Measurements from ENCODE around the gene AK6. TPM values are rescaled to one million over a fixed set of nuclear protein-coding genes. Genes with fewer than 3 reads are reported as not detected.

The AK6 gene
- total RNA-seq, 8 experiments from 2014 or later: 21.8 to 54.7 (median 33.9) TPM

DNA sequence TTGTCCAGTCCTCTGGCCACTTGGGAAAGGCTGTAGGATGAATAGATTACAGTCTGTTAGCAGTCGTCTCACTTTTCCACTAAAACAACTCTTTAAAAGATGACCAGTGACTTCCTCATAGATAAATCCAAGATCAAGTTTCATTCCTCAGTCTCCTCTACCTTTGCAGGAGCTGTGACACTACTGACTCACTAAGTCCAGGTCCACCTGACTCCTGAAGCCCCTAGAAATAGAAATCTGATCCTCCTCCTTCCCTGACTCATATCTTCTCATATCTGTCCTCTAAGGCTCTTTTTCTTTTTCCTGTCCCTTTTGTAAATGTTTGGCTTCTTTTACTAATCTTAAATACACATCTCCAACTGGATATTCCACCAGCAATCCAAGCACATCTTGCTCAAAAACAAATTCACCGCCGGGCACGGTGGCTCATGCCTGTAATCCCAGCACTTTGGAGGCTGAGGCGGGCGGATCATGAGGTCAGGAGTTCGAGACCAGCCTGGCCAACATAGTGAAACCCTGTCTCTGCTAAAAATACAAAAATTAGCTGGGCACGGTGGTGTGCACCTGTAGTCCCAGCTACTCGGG lies 39.3 kb downstream of the AK6 start:
- ATAC-seq (replicated peaks in 6 of 8): no peak
- Histone ChIP-seq H3K4me3 (no peak overlapping the region), H3K4me1 (replicated peaks in 1 of 2) (peaks cover 4% of the 10 kb centered on the region in 2 donors), H3K27ac (no peak overlapping the region)
- 43 to 100% (median 90%) methylated on average over 2 to 9 of the region's 9 CpGs; no CpG with 5 or more reads in 2 of the 10 experiments for WGBS, 10 experiments
- in situ Hi-C loops (cut with MboI; ENCODE audit: low pct_unique_long_range_greater_than_20kb in 2 of 9, low sequenced_read_pairs in 9 of 9, unreplicated experiment in 9 of 9): no loop called here

DNA sequence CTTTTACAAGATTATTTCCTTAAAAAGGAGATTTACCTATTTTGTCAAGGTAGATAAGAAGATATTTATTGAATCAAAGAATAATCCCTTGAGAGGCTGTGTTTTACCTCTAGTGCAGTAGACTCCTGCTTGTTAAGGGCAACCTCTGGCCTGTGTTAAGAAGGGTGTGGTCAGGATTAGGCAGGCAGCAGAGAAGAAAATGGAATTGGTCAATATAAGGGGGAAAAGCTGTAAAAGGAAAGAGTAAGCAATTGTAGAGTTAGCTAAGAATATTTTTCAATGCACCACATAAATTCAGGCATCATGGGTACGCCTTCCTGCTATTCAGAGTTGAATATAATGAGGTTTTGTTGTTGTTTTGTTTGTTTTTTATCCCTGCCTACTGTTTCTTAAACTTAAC lies 43.0 kb downstream of the AK6 start:
- WGBS, 10 experiments: 63 to 100% (median 100%) methylated on average over 1 of the region's 1 CpG; no CpG with 5 or more reads in 3 of the 10 experiments
- peak in 2 of 8 experiments; percentile 21 to 41 for ATAC-seq (replicated peaks in 6 of 8)
- Histone ChIP-seq H3K4me1 (replicated peaks in 1 of 2) (no peaks in the 10 kb centered on the region), H3K27ac (no peak overlapping the region), H3K4me3 (no peak overlapping the region)
- in situ Hi-C loops (cut with MboI; ENCODE audit: low pct_unique_long_range_greater_than_20kb in 2 of 9, low sequenced_read_pairs in 9 of 9, unreplicated experiment in 9 of 9): no loop called here

DNA sequence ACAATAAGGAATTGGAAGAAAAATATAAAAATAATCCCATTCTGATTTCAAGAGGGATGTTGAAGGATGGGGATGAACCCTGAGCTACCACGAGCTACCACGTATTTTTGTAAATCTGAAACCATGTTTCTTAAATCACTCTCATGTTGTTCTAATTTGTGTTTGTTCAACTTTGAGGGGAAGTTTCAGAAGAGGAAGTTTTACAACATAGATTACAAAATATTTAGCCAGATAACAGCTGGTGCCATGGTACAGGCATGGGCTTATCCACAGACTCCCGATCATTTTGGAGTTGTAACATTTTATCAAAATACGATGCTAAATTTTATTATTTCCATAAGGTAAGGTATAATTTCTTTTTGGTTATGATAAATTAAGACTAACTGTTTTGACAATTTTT lies 51.9 kb downstream of the AK6 start:
- no peak for ATAC-seq (replicated peaks in 6 of 8)
- H3K4me1 ChIP-seq (replicated peaks in 1 of 2): no peaks in the 10 kb centered on the region
- WGBS, 10 experiments: 55 to 100% (median 89%) methylated on average over 1 to 4 of the region's 4 CpGs; no CpG with 5 or more reads in 1 of the 10 experiments
- H3K27ac ChIP-seq: no peak overlapping the region
- in situ Hi-C loops (cut with MboI; ENCODE audit: low pct_unique_long_range_greater_than_20kb in 2 of 9, low sequenced_read_pairs in 9 of 9, unreplicated experiment in 9 of 9): no loop called here
- no peak overlapping the region for H3K4me3 ChIP-seq

DNA sequence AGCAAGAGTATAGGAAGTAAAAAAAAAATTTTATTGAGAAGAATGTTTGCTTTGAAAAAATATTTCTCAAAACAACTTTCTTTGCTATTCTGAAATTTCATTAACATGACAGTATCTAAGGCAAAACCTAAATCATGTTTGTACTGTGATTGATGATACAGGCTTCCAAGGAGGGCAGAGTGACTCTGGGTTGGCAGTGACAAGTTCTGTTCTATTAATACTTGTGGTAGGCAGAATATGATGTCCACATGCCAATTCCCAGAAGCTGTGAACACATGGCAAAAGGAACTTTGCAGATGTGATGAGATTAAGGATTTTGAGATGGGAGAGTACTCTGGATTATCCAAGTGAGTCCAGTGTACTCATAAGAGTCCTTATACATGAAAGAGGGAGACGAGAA lies 53.3 kb downstream of the AK6 start:
- ATAC-seq (replicated peaks in 6 of 8): no peak
- Histone ChIP-seq H3K4me1 (replicated peaks in 1 of 2) (no peaks in the 10 kb centered on the region), H3K27ac (no peak overlapping the region), H3K4me3 (no peak overlapping the region)
- WGBS, 10 experiments: 40 to 100% (median 88%) methylated on average over 1 of the region's 1 CpG; no CpG with 5 or more reads in 6 of the 10 experiments
- in situ Hi-C loops (cut with MboI; ENCODE audit: low pct_unique_long_range_greater_than_20kb in 2 of 9, low sequenced_read_pairs in 9 of 9, unreplicated experiment in 9 of 9): no loop called here

DNA sequence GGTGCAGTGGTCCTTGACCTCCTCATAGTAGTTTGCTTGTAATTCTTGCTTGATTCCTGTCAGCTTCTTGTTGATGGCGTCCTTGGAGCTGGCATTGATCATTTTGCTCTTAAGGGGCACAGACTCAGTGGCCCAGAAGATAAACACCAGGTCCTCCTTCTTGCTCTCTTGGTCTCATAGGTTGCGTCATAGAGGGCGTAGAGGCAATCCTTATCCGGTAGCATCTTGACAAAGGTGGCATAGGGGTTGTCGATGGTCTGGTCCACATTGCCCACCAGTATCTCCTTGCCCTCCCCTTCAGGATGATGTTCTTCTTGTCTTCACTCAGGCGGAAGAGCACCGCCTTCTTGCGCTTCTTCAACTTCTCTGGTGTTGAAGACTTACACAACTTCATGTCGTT lies 55.9 kb downstream of the AK6 start:
- in situ Hi-C loops (cut with MboI; ENCODE audit: low pct_unique_long_range_greater_than_20kb in 2 of 9, low sequenced_read_pairs in 9 of 9, unreplicated experiment in 9 of 9): no loop called here
- WGBS, 10 experiments: 80 to 100% (median 100%) methylated on average over 1 to 6 of the region's 9 CpGs; no CpG with 5 or more reads in 3 of the 10 experiments
- H3K4me1 ChIP-seq (replicated peaks in 1 of 2): no peaks in the 10 kb centered on the region
- H3K4me3 ChIP-seq: no peak overlapping the region
- ATAC-seq (replicated peaks in 6 of 8): no peak
- no peak overlapping the region for H3K27ac ChIP-seq

DNA sequence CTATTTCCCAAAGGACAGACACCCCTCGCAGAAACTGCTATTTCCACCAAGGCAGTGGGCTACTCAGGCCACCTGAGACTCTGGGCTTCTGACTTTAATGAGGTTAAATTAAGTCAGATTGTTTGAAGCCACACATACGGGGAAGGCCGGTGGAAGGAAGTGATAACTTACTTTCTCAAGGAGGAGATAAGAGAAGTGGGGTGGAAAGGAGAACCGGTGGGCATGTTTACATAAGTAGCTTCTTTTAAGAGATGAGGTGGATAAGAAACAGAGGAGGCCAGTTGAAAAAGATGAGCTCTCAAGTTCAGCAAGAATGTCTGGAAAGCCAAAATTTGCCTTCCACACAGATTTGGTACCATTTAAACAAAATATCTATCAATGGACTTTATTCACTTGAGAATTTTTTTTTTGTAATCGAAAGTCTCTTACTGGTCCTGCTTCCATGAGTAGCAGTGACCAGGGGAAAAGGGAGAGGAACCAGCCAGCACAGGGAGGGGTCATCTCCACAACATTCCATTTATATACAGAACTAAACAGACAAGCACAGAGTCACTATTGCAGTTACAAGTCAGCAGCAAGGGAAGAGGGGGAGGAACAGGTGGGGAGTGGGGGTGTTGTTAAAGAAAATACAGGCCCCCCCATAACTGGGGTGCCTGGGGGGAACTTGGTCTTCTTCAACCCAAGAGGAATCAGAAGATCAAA lies 56.7 kb downstream of the AK6 start:
- Histone ChIP-seq H3K27ac (no peak overlapping the region), H3K4me3 (no peak overlapping the region), H3K4me1 (replicated peaks in 1 of 2) (no peaks in the 10 kb centered on the region)
- WGBS, 10 experiments: 40 to 95% (median 84%) methylated on average over 1 to 5 of the region's 5 CpGs; no CpG with 5 or more reads in 2 of the 10 experiments
- ATAC-seq (replicated peaks in 6 of 8): no peak
- in situ Hi-C loops (cut with MboI; ENCODE audit: low pct_unique_long_range_greater_than_20kb in 2 of 9, low sequenced_read_pairs in 9 of 9, unreplicated experiment in 9 of 9): no loop called here

DNA sequence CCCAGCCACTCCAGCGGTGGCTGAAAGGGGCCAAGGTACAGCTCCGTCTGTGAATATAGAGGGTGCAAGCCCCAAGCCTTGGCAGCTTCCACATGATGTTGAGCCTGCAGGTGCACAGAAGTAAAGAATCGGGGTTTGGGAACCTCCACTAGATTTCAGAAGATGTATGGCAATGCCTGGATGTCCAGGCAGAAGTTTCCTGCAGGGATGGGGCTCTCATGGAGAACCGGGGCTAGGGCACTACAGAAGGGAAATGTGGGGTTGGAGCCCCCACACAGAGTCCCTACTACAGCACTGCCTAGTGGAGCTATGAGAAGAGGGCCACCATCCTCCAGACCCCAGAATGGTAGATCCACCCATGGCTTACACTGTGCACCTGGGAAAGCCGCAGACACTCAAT lies 59.9 kb downstream of the AK6 start:
- Histone ChIP-seq H3K27ac (no peak overlapping the region), H3K4me1 (replicated peaks in 1 of 2) (no peaks in the 10 kb centered on the region), H3K4me3 (no peak overlapping the region)
- ATAC-seq (replicated peaks in 6 of 8): no peak
- 80 to 96% (median 90%) methylated on average over 2 to 4 of the region's 5 CpGs; no CpG with 5 or more reads in 6 of the 10 experiments for WGBS, 10 experiments
- in situ Hi-C loops (cut with MboI; ENCODE audit: low pct_unique_long_range_greater_than_20kb in 2 of 9, low sequenced_read_pairs in 9 of 9, unreplicated experiment in 9 of 9): no loop called here

DNA sequence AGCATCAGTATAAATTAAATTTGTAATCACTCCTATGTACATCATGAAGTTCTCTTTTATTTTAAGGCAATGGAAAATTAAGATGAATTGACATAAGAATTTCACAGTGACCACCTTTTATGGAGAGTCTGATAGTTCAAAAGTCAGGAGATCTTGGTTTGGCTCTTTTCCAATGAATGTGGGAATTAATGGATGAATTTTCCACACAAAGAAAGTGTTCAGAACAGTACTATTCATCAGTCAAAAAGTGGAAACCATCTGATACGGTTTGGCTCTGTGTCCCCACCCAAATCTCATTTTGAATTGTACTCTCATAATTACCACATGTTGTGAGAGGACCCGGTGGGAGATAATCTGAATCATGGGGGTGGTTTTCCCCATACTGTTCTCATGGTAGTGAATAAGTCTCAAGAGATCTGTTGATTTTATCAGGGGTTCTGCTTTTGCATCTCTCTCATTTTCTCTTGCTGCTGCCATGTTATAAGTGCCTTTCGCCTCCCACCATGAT lies 61.2 kb downstream of the AK6 start:
- in situ Hi-C loops (cut with MboI; ENCODE audit: low pct_unique_long_range_greater_than_20kb in 2 of 9, low sequenced_read_pairs in 9 of 9, unreplicated experiment in 9 of 9): no loop called here
- H3K4me3 ChIP-seq: no peak overlapping the region
- 0 to 100% (median 73%) methylated on average over 1 to 3 of the region's 3 CpGs for WGBS, 10 experiments

DNA sequence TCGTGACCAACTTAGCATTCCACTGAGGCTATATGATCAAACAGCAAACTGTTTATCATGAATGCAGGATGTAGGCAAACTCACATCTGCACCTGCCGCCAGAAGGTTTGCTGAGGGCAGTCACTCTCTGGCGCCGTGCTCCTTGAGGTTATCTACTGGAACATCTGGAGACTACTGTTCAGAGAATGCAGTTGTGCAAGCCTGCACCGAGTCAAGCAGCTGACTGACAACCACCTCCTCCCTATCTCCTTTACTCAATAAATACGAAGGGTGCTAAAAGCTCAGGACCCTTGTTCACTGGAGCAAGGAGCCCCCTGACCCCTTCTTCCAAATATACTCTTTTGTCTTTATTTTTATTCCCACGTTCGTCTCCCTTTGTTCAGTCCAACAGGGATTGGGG lies 63.8 kb downstream of the AK6 start:
- in situ Hi-C loops (cut with MboI; ENCODE audit: low pct_unique_long_range_greater_than_20kb in 2 of 9, low sequenced_read_pairs in 9 of 9, unreplicated experiment in 9 of 9): no loop called here
- no peak overlapping the region for H3K4me3 ChIP-seq
- ATAC-seq (replicated peaks in 6 of 8): no peak
- no peak overlapping the region for H3K27ac ChIP-seq
- 64 to 97% (median 83%) methylated on average over 2 to 6 of the region's 8 CpGs; no CpG with 5 or more reads in 1 of the 10 experiments for WGBS, 10 experiments
- H3K4me1 ChIP-seq (replicated peaks in 1 of 2): no peaks in the 10 kb centered on the region

More for the DNA sequence above, 61.2 kb downstream of the AK6 start:
- ATAC-seq (replicated peaks in 6 of 8): no peak
- Histone ChIP-seq H3K27ac (no peak overlapping the region), H3K4me1 (replicated peaks in 1 of 2) (no peaks in the 10 kb centered on the region)

Other genes starting within 250 kb of the AK6 start
- 100 to 1,000 TPM in 2 of 8 experiments, 10 to 100 TPM in 1, 1 to 10 TPM in 5; 6.1 to 149 (median 8.9) TPM for gene CCNB1, start 202.4 kb downstream of the AK6 start, total RNA-seq
- gene CENPH, start 179.9 kb downstream of the AK6 start, total RNA-seq: 10 to 100 TPM in 5 of 8 experiments, 1 to 10 TPM in 3; 1.8 to 38.6 (median 13.4) TPM
- 10 to 100 TPM; 30.8 to 75.9 (median 39.7) TPM for gene CDK7, start 134.6 kb downstream of the AK6 start, total RNA-seq
- 10 to 100 TPM in 1 of 8 experiments, 1 to 10 TPM in 7; 3.0 to 10.5 (median 4.6) TPM for gene CCDC125, start 36.7 kb downstream of the AK6 start, total RNA-seq
- gene TAF9, start within 50 bp of the AK6 start, total RNA-seq: 100 to 1,000 TPM in 2 of 8 experiments, 10 to 100 TPM in 6; 68.4 to 120 (median 84.9) TPM
- 10 to 100 TPM; 26.9 to 41.3 (median 28.6) TPM for gene RAD17, start 298 bp upstream of the AK6 start, total RNA-seq
- 1 to 10 TPM in 1 of 8 experiments, under 1 TPM in 7; 0.05 to 2.5 (median 0.26) TPM for gene MARVELD2, start 45.6 kb upstream of the AK6 start, total RNA-seq
- 10 to 100 TPM in 2 of 8 experiments, 1 to 10 TPM in 4, under 1 TPM in 2; 0.85 to 22.8 (median 2.1) TPM for gene OCLN, start 123.3 kb upstream of the AK6 start, total RNA-seq
- gene GTF2H2C, start 190.7 kb upstream of the AK6 start, total RNA-seq: 10 to 100 TPM; 29.1 to 67.4 (median 36.7) TPM